C4-2B (cell line): Measurements from ENCODE around the gene PPIA.

Experiments
- CTCF ChIP-seq: fragments of 450-650 bp; conservative IDR thresholded peaks from 2 replicates; pipeline ENCODE4 v1.5.1; 2017; ENCODE audit warnings: mild to moderate bottlenecking
- ZFX ChIP-seq: fragments of 450-650 bp; IDR thresholded peaks from 2 replicates; pipeline ENCODE4 v1.6.1; 2017

DNA sequence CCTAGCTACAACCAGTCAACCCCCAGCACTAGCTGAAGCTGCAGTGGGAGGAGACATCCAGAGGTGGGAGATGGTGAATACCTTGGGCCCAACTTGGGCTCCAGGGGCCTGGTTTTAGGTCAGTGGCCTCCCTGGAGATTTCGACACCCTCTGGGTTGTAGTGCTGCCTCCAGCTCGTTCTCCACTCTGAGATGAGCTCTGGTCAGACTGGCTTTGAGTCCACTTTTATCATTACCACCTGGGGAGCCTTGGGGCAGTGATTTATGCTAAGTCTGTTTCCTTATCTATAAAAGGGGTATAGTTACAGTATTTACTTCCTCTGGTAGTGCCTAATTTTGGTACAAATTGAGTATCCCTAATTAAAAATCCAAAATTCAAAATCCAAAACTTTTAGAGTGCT is 22.8 kb downstream of the PPIA start:
- TF ChIP-seq CTCF (no peak), ZFX (no peak)
